Gastrocnemius medialis (tissue), 4 donors: ENCODE data around the gene VEGFC. TPM values are rescaled to one million over a fixed set of nuclear protein-coding genes. Genes with fewer than 3 reads are reported as not detected.

ENCODE experiments used
- ATAC-seq, 2 donors: fragments of 150-250 bp; one replicate each; pipeline ENCODE4 v1.9.1; 2016
- DNase-seq, 2 donors: peaks; one replicate each; pipeline ENCODE4 v3.0.0-alpha.2; 2019
- H3K27ac ChIP-seq, 4 donors: fragments of 200-600 bp; sonication (generic); 1 replicate in 1 of 4; 2 replicates in 3 of 4; pipeline ENCODE4 v1.5.1; 2016 to 2018; ENCODE audit warnings: mild to moderate bottlenecking in 2 of 4, moderate library complexity in 1 of 4
- H3K27me3 ChIP-seq, 3 donors: fragments of 200-600 bp; sonication (generic) in 2 of 3; 1 replicate in 1 of 3; 2 replicates in 2 of 3; pipeline versions ENCODE4 v1.5.1 to v1.6.0; 2016 to 2019; ENCODE audit warnings: mild to moderate bottlenecking in 1 of 3, moderate library complexity in 1 of 3
- H3K36me3 ChIP-seq, 2 donors: fragments of 200-600 bp; sonication (generic) in 1 of 2; one replicate each; pipeline ENCODE4 v1.5.1; 2017 to 2018
- H3K4me1 ChIP-seq, 2 donors: fragments of 200-600 bp; sonication (generic) in 1 of 2; one replicate each; pipeline ENCODE4 v1.5.1; 2016 to 2017; ENCODE audit warnings: mild to moderate bottlenecking in 2 of 2
- H3K4me3 ChIP-seq, 4 donors: fragments of 200-600 bp; sonication (generic) in 3 of 4; 1 replicate in 1 of 4; 2 replicates in 3 of 4; pipeline ENCODE4 v1.5.1; 2016 to 2019; ENCODE audit warnings: mild to moderate bottlenecking in 2 of 4
- H3K9me3 ChIP-seq, 3 donors: fragments of 200-600 bp; sonication (generic) in 2 of 3; 1 replicate in 1 of 3; 2 replicates in 2 of 3; pipeline ENCODE4 v1.5.1; 2016 to 2019
- POLR2A ChIP-seq, 2 donors: fragments of 450-650 bp; IDR thresholded peaks; one replicate each; pipeline ENCODE4 v1.6.1; 2017; ENCODE audit warnings: antibody characterized with exemption in 2 of 2, mild to moderate bottlenecking in 2 of 2, moderate library complexity in 2 of 2
- in situ Hi-C, 4 donors: fragments of 200-750 bp; cut with MboI; loops; one replicate each; pipeline versions ENCODE4 v1.15.0 to v1.8.0; 2017; ENCODE audit warnings: low sequenced_read_pairs in 4 of 4
- intact Hi-C: fragments of 100-400 bp; cut with DNase I; formaldehyde crosslinking; loops from one replicate; pipeline ENCODE4 v1.15.1; 2023; ENCODE audit warnings: low total_unique reads
- total RNA-seq, 4 donors: library from RNA; depleted of rRNA; stranded (reverse); fragments of >200 nt; gene quantifications; one replicate each; pipeline versions ENCODE4 v1.1.0 to v1.2.3, GENCODE V29; 2016
- TF ChIP-seq, protein P1 (sequence below), 5 experiments: fragments of 450-650 bp in 3 of 5; fragments of 200-600 bp in 2 of 5; sonication (generic) in 2 of 5; IDR thresholded peaks in 4 of 5; conservative IDR thresholded peaks in 1 of 5; 1 replicate in 4 of 5; 2 replicates in 1 of 5; pipeline ENCODE4 v1.5.1; 2016 to 2019; ENCODE audit warnings: antibody characterized with exemption in 5 of 5, mild to moderate bottlenecking in 3 of 5, moderate library complexity in 3 of 5

The VEGFC gene
- total RNA-seq, 4 donors from 2014 or later, result 1.1 to 2.9 (median 2.3) TPM

DNA sequence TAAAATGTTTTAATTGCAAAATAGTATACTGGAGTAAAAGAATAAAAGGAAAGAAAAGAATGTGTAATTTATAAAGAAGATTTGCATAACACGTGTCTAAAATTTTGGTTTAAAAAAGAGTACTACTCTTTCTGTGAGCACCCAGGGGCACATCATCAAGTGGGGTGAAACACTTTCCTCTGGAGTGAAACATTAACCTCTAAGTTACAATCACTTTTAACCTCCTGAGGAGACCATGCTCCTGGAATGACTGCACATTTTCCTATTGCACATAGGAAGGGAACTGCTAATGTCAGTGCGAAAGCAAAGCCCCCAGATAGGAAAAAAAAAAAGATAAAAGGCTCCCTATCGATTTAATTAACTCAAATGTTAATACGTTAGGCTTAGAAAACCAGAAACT lies 13.3 kb downstream of the VEGFC start:
- intact Hi-C loops, result no loop called here
- peaks cover 4 to 17% of the 10 kb centered on the region in 2 donors for H3K4me1 ChIP-seq
- ATAC-seq (no peak), DNase-seq (no peak)
- in situ Hi-C loops, result no loop called here
- H3K27ac ChIP-seq, result peak overlapping the region in 2 of 4 donors; percentile 33 to 75
- H3K27me3 ChIP-seq, result no peaks in the 10 kb centered on the region
- TF ChIP-seq, protein P1, sequence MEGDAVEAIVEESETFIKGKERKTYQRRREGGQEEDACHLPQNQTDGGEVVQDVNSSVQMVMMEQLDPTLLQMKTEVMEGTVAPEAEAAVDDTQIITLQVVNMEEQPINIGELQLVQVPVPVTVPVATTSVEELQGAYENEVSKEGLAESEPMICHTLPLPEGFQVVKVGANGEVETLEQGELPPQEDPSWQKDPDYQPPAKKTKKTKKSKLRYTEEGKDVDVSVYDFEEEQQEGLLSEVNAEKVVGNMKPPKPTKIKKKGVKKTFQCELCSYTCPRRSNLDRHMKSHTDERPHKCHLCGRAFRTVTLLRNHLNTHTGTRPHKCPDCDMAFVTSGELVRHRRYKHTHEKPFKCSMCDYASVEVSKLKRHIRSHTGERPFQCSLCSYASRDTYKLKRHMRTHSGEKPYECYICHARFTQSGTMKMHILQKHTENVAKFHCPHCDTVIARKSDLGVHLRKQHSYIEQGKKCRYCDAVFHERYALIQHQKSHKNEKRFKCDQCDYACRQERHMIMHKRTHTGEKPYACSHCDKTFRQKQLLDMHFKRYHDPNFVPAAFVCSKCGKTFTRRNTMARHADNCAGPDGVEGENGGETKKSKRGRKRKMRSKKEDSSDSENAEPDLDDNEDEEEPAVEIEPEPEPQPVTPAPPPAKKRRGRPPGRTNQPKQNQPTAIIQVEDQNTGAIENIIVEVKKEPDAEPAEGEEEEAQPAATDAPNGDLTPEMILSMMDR (IDR thresholded peaks at IDR 0.05 in 4 of 5, conservative IDR thresholded peaks at IDR 0.05 in 1 of 5), result no peak
- H3K9me3 ChIP-seq, result no peaks in the 10 kb centered on the region
- H3K4me3 ChIP-seq, result no peak overlapping the region
- no peaks in the 10 kb centered on the region for H3K36me3 ChIP-seq

DNA sequence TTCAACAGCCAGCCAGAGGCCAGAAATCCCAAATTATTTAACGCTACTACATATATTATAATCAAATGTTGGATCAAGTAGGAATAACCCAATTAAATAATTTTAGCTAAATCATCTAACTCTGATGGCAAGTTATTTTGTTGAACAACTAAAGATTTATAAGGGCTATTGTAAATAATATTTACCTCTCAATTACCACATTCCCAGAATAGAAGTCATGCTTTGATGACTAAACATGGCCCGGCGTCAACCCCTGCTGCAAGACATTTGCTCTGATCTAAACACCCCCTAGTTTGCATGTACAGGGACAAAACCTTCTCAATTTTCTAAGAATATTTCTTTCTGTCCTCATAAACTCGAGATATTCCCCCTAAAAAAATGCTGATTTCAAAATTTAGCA lies 14.2 kb downstream of the VEGFC start:
- H3K4me3 ChIP-seq, result no peak overlapping the region
- H3K27me3 ChIP-seq, result no peaks in the 10 kb centered on the region
- H3K4me1 ChIP-seq, result peaks cover 4 to 17% of the 10 kb centered on the region in 2 donors
- peak in 1 of 2 donors; percentile 48 for ATAC-seq
- no peaks in the 10 kb centered on the region for H3K36me3 ChIP-seq
- in situ Hi-C loops, result no loop called here
- H3K27ac ChIP-seq, result peak overlapping the region; percentile 24 to 41 (median 30)
- intact Hi-C loops, result no loop called here
- H3K9me3 ChIP-seq, result no peaks in the 10 kb centered on the region
- no peak for DNase-seq
- TF ChIP-seq, protein P1 (IDR thresholded peaks at IDR 0.05 in 4 of 5, conservative IDR thresholded peaks at IDR 0.05 in 1 of 5), result no peak
- no peak for TF ChIP-seq POLR2A (IDR thresholded peaks at IDR 0.05)

DNA sequence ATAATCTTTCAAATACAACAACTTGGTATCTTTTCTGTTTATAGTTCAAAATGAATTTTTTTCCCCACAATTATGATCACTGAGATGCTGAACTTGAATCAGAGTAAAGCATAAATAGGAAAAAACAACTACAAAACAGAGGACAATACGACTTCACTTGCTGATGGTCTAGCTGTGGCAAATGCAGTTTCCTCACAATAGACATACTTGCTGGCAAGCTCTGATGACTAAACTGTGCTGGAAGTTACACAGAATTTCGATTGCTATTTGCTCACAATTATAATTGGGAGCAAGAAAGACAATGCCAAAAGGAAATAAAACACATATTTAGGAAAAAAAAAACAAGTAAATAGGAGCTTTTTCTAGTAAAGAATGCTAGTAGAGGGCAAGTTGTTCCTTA lies 14.7 kb downstream of the VEGFC start:
- TF ChIP-seq, protein P1 (IDR thresholded peaks at IDR 0.05 in 4 of 5, conservative IDR thresholded peaks at IDR 0.05 in 1 of 5), result no peak
- TF ChIP-seq POLR2A (IDR thresholded peaks at IDR 0.05), result no peak
- intact Hi-C loops, result no loop called here
- Histone ChIP-seq H3K4me3 (no peak overlapping the region), H3K27me3 (no peaks in the 10 kb centered on the region), H3K27ac (peak overlapping the region; percentile 24 to 41 (median 30)), H3K9me3 (no peaks in the 10 kb centered on the region), H3K36me3 (no peaks in the 10 kb centered on the region), H3K4me1 (peaks cover 4 to 17% of the 10 kb centered on the region in 2 donors)
- no peak for DNase-seq
- no peak for ATAC-seq
- in situ Hi-C loops, result no loop called here

DNA sequence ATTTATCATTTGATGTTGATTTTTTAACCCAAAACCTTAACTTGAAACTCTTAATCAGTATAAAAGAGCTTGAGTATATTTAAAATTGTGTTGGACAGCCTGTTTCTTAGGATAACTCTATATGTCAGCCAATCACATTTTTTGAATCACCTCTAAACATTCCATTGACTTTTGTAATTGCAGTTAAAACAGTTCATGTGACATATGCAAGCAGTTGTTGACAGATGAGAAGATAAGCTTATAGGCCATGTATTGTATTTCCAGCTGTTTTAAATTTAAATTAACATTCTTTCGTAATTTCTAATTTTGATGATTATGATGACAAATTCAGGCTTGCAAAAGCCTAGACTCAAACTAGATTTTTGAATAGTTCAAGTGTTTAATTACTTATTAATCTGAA lies 17.4 kb downstream of the VEGFC start:
- no peak overlapping the region for H3K27ac ChIP-seq
- intact Hi-C loops (no loop called here), in situ Hi-C loops (no loop called here)
- TF ChIP-seq, protein P1 (IDR thresholded peaks at IDR 0.05 in 4 of 5, conservative IDR thresholded peaks at IDR 0.05 in 1 of 5), result no peak
- no peak for TF ChIP-seq POLR2A (IDR thresholded peaks at IDR 0.05)
- no peak overlapping the region for H3K4me3 ChIP-seq
- no peak for DNase-seq
- peaks cover 4 to 9% of the 10 kb centered on the region in 2 donors for H3K4me1 ChIP-seq
- no peaks in the 10 kb centered on the region for H3K27me3 ChIP-seq
- no peaks in the 10 kb centered on the region for H3K36me3 ChIP-seq
- no peaks in the 10 kb centered on the region for H3K9me3 ChIP-seq
- ATAC-seq, result no peak

DNA sequence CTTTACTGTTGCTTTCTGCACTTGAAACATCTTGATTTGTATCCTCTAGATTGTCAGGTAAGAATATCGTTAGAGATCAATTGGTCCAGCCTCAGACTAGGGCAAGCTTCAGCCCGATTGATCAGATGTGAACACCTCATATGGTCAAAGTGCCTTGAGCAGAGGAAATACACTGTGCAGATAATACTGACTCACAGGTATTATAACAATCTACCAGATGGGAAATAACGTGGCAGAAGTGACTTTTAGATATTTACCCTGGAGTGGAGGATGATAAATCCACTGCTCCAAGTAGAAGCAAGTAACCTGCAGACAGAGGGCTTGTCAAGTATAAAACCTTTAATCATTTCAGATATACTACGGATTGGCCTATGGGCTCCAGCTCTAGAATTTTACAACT lies 17.9 kb downstream of the VEGFC start:
- Histone ChIP-seq H3K27me3 (no peaks in the 10 kb centered on the region), H3K4me3 (no peak overlapping the region), H3K9me3 (no peaks in the 10 kb centered on the region), H3K36me3 (no peaks in the 10 kb centered on the region), H3K27ac (no peak overlapping the region), H3K4me1 (peaks cover 4 to 9% of the 10 kb centered on the region in 2 donors)
- ATAC-seq (no peak), DNase-seq (no peak)
- in situ Hi-C loops (no loop called here), intact Hi-C loops (no loop called here)
- TF ChIP-seq, protein P1 (IDR thresholded peaks at IDR 0.05 in 4 of 5, conservative IDR thresholded peaks at IDR 0.05 in 1 of 5), result no peak
- no peak for TF ChIP-seq POLR2A (IDR thresholded peaks at IDR 0.05)
